Measurements from ENCODE around the gene VPS26A.

GRCh38 chr10:69218831-69219230, 94.9 kb downstream of the VPS26A start:
- TF ChIP-seq, protein P1, sequence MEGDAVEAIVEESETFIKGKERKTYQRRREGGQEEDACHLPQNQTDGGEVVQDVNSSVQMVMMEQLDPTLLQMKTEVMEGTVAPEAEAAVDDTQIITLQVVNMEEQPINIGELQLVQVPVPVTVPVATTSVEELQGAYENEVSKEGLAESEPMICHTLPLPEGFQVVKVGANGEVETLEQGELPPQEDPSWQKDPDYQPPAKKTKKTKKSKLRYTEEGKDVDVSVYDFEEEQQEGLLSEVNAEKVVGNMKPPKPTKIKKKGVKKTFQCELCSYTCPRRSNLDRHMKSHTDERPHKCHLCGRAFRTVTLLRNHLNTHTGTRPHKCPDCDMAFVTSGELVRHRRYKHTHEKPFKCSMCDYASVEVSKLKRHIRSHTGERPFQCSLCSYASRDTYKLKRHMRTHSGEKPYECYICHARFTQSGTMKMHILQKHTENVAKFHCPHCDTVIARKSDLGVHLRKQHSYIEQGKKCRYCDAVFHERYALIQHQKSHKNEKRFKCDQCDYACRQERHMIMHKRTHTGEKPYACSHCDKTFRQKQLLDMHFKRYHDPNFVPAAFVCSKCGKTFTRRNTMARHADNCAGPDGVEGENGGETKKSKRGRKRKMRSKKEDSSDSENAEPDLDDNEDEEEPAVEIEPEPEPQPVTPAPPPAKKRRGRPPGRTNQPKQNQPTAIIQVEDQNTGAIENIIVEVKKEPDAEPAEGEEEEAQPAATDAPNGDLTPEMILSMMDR (conservative IDR thresholded peaks at IDR 0.05; ENCODE audit: low read depth, low read length) = no peak
- no peak for TF ChIP-seq EZH2 (IDR thresholded peaks at IDR 0.05; ENCODE audit: borderline replicate concordance, low read depth, low read length, poor library complexity, severe bottlenecking)
